B cell (primary cell): ENCODE results near the gene FANCC.

Experiments
- EZH2 ChIP-seq: IDR thresholded peaks from 2 replicates; pipeline ENCODE4 v1.6.1; 2012; ENCODE audit warnings: borderline replicate concordance, low read depth, mild to moderate bottlenecking, moderate library complexity, low read length; ENCODE audit not compliant: insufficient read depth, poor library complexity, severe bottlenecking
- TF ChIP-seq, protein P1 (sequence below): fragments of 200-600 bp; IDR thresholded peaks from one replicate; pipeline ENCODE4 v1.8.0; 2022; ENCODE audit warnings: antibody characterized with exemption, mild to moderate bottlenecking

DNA sequence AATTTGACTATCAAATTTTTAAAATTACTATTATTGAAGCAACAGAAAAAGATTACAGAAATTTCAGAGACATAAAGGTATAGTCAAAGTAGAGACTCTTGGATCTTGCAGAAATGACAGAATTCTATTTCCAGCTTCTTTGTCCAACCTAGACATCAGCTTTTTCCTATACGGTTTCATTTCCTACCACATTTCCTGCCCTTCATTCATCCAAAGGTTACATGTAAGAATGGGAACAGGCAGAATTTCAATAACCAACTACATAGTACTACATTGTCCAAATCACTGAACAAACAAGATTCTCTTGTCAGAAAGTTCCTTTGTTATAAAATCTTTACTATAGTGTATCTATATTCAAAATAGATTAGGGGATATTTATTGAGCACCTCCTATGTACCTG is 124.9 kb downstream of the FANCC start:
- TF ChIP-seq, protein P1, sequence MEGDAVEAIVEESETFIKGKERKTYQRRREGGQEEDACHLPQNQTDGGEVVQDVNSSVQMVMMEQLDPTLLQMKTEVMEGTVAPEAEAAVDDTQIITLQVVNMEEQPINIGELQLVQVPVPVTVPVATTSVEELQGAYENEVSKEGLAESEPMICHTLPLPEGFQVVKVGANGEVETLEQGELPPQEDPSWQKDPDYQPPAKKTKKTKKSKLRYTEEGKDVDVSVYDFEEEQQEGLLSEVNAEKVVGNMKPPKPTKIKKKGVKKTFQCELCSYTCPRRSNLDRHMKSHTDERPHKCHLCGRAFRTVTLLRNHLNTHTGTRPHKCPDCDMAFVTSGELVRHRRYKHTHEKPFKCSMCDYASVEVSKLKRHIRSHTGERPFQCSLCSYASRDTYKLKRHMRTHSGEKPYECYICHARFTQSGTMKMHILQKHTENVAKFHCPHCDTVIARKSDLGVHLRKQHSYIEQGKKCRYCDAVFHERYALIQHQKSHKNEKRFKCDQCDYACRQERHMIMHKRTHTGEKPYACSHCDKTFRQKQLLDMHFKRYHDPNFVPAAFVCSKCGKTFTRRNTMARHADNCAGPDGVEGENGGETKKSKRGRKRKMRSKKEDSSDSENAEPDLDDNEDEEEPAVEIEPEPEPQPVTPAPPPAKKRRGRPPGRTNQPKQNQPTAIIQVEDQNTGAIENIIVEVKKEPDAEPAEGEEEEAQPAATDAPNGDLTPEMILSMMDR: no peak
- TF ChIP-seq EZH2: no peak
